HEK293 (cell line): ENCODE data around the gene SLC9A9.
"Not testable (repeated sequence)": the region's sequence is repeated elsewhere in the genome, so short reads cannot be mapped to it uniquely, and the experiment has no call there.

Experiments used
- CTCF ChIA-PET: fragments of 350-600 bp; formaldehyde crosslinking; extraction: SDS; loops from one replicate; lab custom pipeline; 2021; ENCODE audit warnings: antibody characterized with exemption; lab: Yijun Ruan, JAX
- POLR2A ChIA-PET: fragments of 300-600 bp; formaldehyde crosslinking; extraction: SDS; loops from one replicate; lab custom pipeline; 2020; ENCODE audit warnings: antibody characterized with exemption, inconsistent platforms; lab: Yijun Ruan, JAX
- H3K27ac ChIP-seq: fragments of 200-500 bp; sonication (Bioruptor generic); 2 replicates; pipeline ENCODE4 v1.5.1; 2014; ENCODE audit warnings: low read depth, low read length, control low read depth, inconsistent platforms; ENCODE audit errors: extremely low read depth
- H3K36me3 ChIP-seq, 2 experiments: fragments of 200-500 bp in 1 of 2; sonication (Bioruptor generic) in 1 of 2; 1 replicate in 1 of 2; 2 replicates in 1 of 2; pipeline ENCODE4 v1.5.1; 2014 to 2017; ENCODE audit warnings: inconsistent platforms in 2 of 2, low read length in 2 of 2; ENCODE audit not compliant: control insufficient read depth in 2 of 2, insufficient read depth in 1 of 2
- H3K4me1 ChIP-seq: fragments of 200-500 bp; sonication (Bioruptor generic); 2 replicates; pipeline ENCODE4 v1.5.1; 2014; ENCODE audit warnings: mild to moderate bottlenecking, low read length, inconsistent platforms; ENCODE audit not compliant: control insufficient read depth, insufficient read depth
- H3K4me3 ChIP-seq: 2 replicates; pipeline ENCODE4 v1.5.1; 2011; ENCODE audit warnings: low read depth, mild to moderate bottlenecking, control low read depth, low read length, moderate library complexity
- H3K9me3 ChIP-seq: fragments of 200-500 bp; sonication (Bioruptor generic); 2 replicates; pipeline ENCODE4 v1.5.1; 2014; ENCODE audit warnings: low read depth, low read length, inconsistent platforms; ENCODE audit not compliant: control insufficient read depth, insufficient read depth
- BCL11A ChIP-seq: fragments of 450-650 bp; formaldehyde crosslinking; IDR thresholded peaks from 2 replicates; pipeline ENCODE4 v1.5.1; 2016; ENCODE audit warnings: low read depth, missing biosample characterization, missing genetic modification characterization
- CTCF ChIP-seq: fragments of 450-650 bp; formaldehyde crosslinking; IDR thresholded peaks from 2 replicates; pipeline ENCODE4 v1.5.1; 2016; ENCODE audit warnings: missing biosample characterization, missing genetic modification characterization
- GFI1B ChIP-seq: fragments of 450-650 bp; formaldehyde crosslinking; IDR thresholded peaks from 2 replicates; pipeline ENCODE4 v1.5.1; 2016; ENCODE audit warnings: missing biosample characterization, missing genetic modification characterization
- GLI4 ChIP-seq: fragments of 450-650 bp; formaldehyde crosslinking; IDR thresholded peaks from 2 replicates; pipeline ENCODE4 v1.5.1; 2016; ENCODE audit warnings: missing biosample characterization, missing genetic modification characterization
- REST ChIP-seq: fragments of 450-650 bp; formaldehyde crosslinking; IDR thresholded peaks from 2 replicates; pipeline ENCODE4 v1.5.1; 2016; ENCODE audit warnings: missing biosample characterization, missing genetic modification characterization
- ZBTB1 ChIP-seq: fragments of 450-650 bp; formaldehyde crosslinking; IDR thresholded peaks from 2 replicates; pipeline ENCODE4 v1.5.1; 2016; ENCODE audit warnings: missing biosample characterization, missing genetic modification characterization
- ZEB2 ChIP-seq: fragments of 450-650 bp; formaldehyde crosslinking; IDR thresholded peaks from 2 replicates; pipeline ENCODE4 v1.5.1; 2016; ENCODE audit warnings: missing biosample characterization, missing genetic modification characterization
- ZNF112 ChIP-seq: fragments of 450-650 bp; formaldehyde crosslinking; IDR thresholded peaks from 2 replicates; pipeline ENCODE4 v1.5.0; 2017; ENCODE audit warnings: missing biosample characterization, missing genetic modification characterization
- ZNF121 ChIP-seq: fragments of 450-650 bp; formaldehyde crosslinking; IDR thresholded peaks from 2 replicates; pipeline ENCODE4 v1.5.1; 2016; ENCODE audit warnings: missing biosample characterization, missing genetic modification characterization
- ZNF140 ChIP-seq: fragments of 450-650 bp; formaldehyde crosslinking; IDR thresholded peaks from 2 replicates; pipeline ENCODE4 v1.5.1; 2016; ENCODE audit warnings: missing biosample characterization, missing genetic modification characterization
- ZNF146 ChIP-seq: fragments of 450-650 bp; formaldehyde crosslinking; IDR thresholded peaks from 2 replicates; pipeline ENCODE4 v1.5.1; 2016; ENCODE audit warnings: missing biosample characterization, missing genetic modification characterization
- ZNF214 ChIP-seq: fragments of 450-650 bp; formaldehyde crosslinking; IDR thresholded peaks from 2 replicates; pipeline ENCODE4 v1.5.1; 2017; ENCODE audit warnings: missing biosample characterization, mild to moderate bottlenecking, missing genetic modification characterization, borderline replicate concordance
- ZNF26 ChIP-seq: fragments of 450-650 bp; formaldehyde crosslinking; IDR thresholded peaks from 2 replicates; pipeline ENCODE4 v1.5.1; 2016; ENCODE audit warnings: missing biosample characterization, missing genetic modification characterization
- ZNF311 ChIP-seq: fragments of 450-650 bp; formaldehyde crosslinking; IDR thresholded peaks from 2 replicates; pipeline ENCODE4 v1.5.1; 2017; ENCODE audit warnings: missing biosample characterization, missing genetic modification characterization, borderline replicate concordance
- ZNF350 ChIP-seq: fragments of 450-650 bp; formaldehyde crosslinking; IDR thresholded peaks from 2 replicates; pipeline ENCODE4 v1.5.0; 2017; ENCODE audit warnings: missing biosample characterization, mild to moderate bottlenecking, missing genetic modification characterization
- ZNF354C ChIP-seq: fragments of 450-650 bp; formaldehyde crosslinking; IDR thresholded peaks from 2 replicates; pipeline ENCODE4 v1.5.1; 2016; ENCODE audit warnings: missing biosample characterization, missing genetic modification characterization, low read depth, borderline replicate concordance
- ZNF530 ChIP-seq: fragments of 450-650 bp; formaldehyde crosslinking; IDR thresholded peaks from 2 replicates; pipeline ENCODE4 v1.5.1; 2016; ENCODE audit warnings: low read depth, missing biosample characterization, missing genetic modification characterization
- ZNF548 ChIP-seq: fragments of 450-650 bp; formaldehyde crosslinking; IDR thresholded peaks from 2 replicates; pipeline ENCODE4 v1.5.1; 2016; ENCODE audit warnings: missing biosample characterization, missing genetic modification characterization
- ZNF777 ChIP-seq: fragments of 450-650 bp; formaldehyde crosslinking; IDR thresholded peaks from 2 replicates; pipeline ENCODE4 v1.5.1; 2017; ENCODE audit warnings: missing biosample characterization, missing genetic modification characterization, borderline replicate concordance
- ZNF785 ChIP-seq: fragments of 450-650 bp; formaldehyde crosslinking; IDR thresholded peaks from 2 replicates; pipeline ENCODE4 v1.5.1; 2016; ENCODE audit warnings: missing biosample characterization, missing genetic modification characterization
- ZNF843 ChIP-seq: fragments of 450-650 bp; formaldehyde crosslinking; IDR thresholded peaks from 2 replicates; pipeline ENCODE4 v1.5.1; 2016; ENCODE audit warnings: missing biosample characterization, missing genetic modification characterization

Gene SLC9A9

GRCh38 chr3:143695333-143695732, 152.9 kb downstream of the SLC9A9 start:
- CTCF ChIA-PET, H3K36me3 ChIP-seq, H3K9me3 ChIP-seq, POLR2A ChIA-PET, H3K27ac ChIP-seq, H3K4me1 ChIP-seq, H3K4me3 ChIP-seq: not testable (repeated sequence)
- TF ChIP-seq ZNF146 (tag by site-specific recombination): peak; percentile 54; the same call in 1 of the 2 replicates

GRCh38 chr3:143693506-143693905, 154.8 kb downstream of the SLC9A9 start:
- Histone ChIP-seq H3K27ac (no peak overlapping the region), H3K9me3 (no peaks in the 10 kb centered on the region), H3K4me1 (no peaks in the 10 kb centered on the region), H3K4me3 (no peak overlapping the region), H3K36me3 (no peaks in the 10 kb centered on the region)
- CTCF ChIA-PET: interaction anchor here (1.5 kb wide), 1 partner anchor 19 kb away, joined by 5 read pairs; no protein-coding TSS in a partner anchor
- no peak for TF ChIP-seq CTCF
- TF ChIP-seq ZNF777 (tag by site-specific recombination): no peak
- TF ChIP-seq ZNF121 (tag by site-specific recombination): no peak
- TF ChIP-seq ZBTB1 (tag by site-specific recombination): no peak
- no peak for TF ChIP-seq ZNF214 (tag by site-specific recombination)
- no peak for TF ChIP-seq ZNF350 (tag by site-specific recombination)
- no peak for TF ChIP-seq ZNF354C
- no peak for TF ChIP-seq ZNF785 (tag by site-specific recombination)
- TF ChIP-seq GLI4: no peak
- no peak for TF ChIP-seq ZNF843 (tag by site-specific recombination)
- no peak for TF ChIP-seq ZNF140
- no peak for TF ChIP-seq ZNF548 (tag by site-specific recombination)
- TF ChIP-seq ZNF146 (tag by site-specific recombination): no peak
- TF ChIP-seq ZNF26 (tag by site-specific recombination): no peak
- no peak for TF ChIP-seq ZNF530 (tag by site-specific recombination)
- no peak for TF ChIP-seq ZNF311
- TF ChIP-seq ZNF112 (tag by site-specific recombination): no peak
- POLR2A ChIA-PET: no interaction called here

GRCh38 chr3:143686638-143687197, 161.6 kb downstream of the SLC9A9 start:
- CTCF ChIA-PET: interaction anchor here (0.8 kb wide), 1 partner anchor 12 kb away, joined by 3 read pairs; no protein-coding TSS in a partner anchor
- TF ChIP-seq ZEB2: no peak
- TF ChIP-seq BCL11A (tag by site-specific recombination): no peak
- no peak for TF ChIP-seq GFI1B (tag by site-specific recombination)
- peak; percentile 86 for TF ChIP-seq REST (tag by site-specific recombination)
- TF ChIP-seq, all 188 proteins: peak for 1
- Histone ChIP-seq H3K27ac (no peak overlapping the region), H3K4me3 (no peak overlapping the region), H3K4me1 (no peaks in the 10 kb centered on the region), H3K9me3 (no peaks in the 10 kb centered on the region), H3K36me3 (no peaks in the 10 kb centered on the region)
- POLR2A ChIA-PET: no interaction called here
